Activated T-helper 17 cell treated with anti-CD3 and anti-CD28 coated beads, Interleukin-2, amount 50 U/mL, for 72 hours (primary cell): ENCODE results near the gene OR5AU1. TPM values are rescaled to one million over a fixed set of nuclear protein-coding genes. Genes with fewer than 3 reads are reported as not detected.

Experiments
- ATAC-seq: fragments of 150-1000 bp; cut with Tn5 transposase; replicated peaks from 2 replicates; pipeline ENCODE4 v1.10.0; 2021; ENCODE audit warnings: mild to moderate bottlenecking, moderate library complexity
- H3K27ac Mint-ChIP-seq: one replicate; pipeline ENCODE4 v1.8.0; 2022; ENCODE audit warnings: mixed read lengths
- H3K27me3 Mint-ChIP-seq: one replicate; pipeline ENCODE4 v1.8.0; 2022; ENCODE audit warnings: mixed read lengths
- H3K36me3 Mint-ChIP-seq: one replicate; pipeline ENCODE4 v1.8.0; 2022; ENCODE audit warnings: low read depth, mild to moderate bottlenecking, mixed read lengths
- H3K4me1 Mint-ChIP-seq: one replicate; pipeline ENCODE4 v1.8.0; 2022; ENCODE audit warnings: mixed read lengths
- H3K4me3 Mint-ChIP-seq: one replicate; pipeline ENCODE4 v1.8.0; 2022; ENCODE audit warnings: mild to moderate bottlenecking, mixed read lengths
- H3K9me3 Mint-ChIP-seq: one replicate; pipeline ENCODE4 v1.8.0; 2022; ENCODE audit warnings: mixed read lengths
- total RNA-seq, 2 donors: library from RNA; stranded (reverse); gene quantifications; one replicate each; pipeline ENCODE4 v1.2.3, GENCODE V29; 2022

Gene OR5AU1
- total RNA-seq, 2 donors from 2014 or later, result not detected

DNA sequence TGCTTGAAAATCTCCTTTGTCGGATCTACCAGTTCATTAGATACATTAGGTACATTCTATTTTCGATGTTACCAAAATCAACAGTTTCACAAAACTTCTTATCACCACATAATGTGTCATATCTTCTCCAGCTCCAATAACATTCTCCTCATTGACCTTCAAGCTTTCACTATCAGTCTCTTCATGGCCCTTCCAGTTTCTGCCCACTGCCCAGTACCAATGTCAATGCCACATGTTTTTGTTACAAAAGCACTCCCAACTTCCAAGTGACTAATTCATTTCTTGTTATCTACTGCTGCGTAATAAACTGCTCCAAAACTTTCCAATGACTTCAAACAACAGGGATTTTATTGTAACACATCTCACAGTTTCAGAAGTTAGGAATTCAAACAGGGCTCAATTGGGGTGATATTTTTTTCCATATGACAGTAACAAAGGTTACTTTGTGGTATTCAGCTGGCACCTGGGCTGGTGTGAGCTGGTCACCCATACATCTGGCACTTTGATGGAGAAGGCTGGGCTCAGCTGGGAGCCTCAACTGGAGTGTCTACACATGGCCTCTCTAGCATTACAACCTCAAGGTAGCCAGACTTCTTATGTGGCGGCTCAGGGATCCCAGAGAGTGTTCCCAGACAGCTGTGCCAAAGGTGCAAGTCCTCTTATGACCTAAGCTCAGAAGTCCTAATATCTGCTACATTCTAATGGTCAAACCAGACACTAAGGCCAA, 6.1 kb downstream of the OR5AU1 start:
- H3K27ac Mint-ChIP-seq, result no peak overlapping the region
- no peak overlapping the region for H3K4me3 Mint-ChIP-seq
- H3K36me3 Mint-ChIP-seq, result no peaks in the 10 kb centered on the region
- ATAC-seq, result no peak
- peaks cover 14% of the 10 kb centered on the region for H3K9me3 Mint-ChIP-seq
- peaks cover 12% of the 10 kb centered on the region for H3K27me3 Mint-ChIP-seq
- H3K4me1 Mint-ChIP-seq, result no peaks in the 10 kb centered on the region

DNA sequence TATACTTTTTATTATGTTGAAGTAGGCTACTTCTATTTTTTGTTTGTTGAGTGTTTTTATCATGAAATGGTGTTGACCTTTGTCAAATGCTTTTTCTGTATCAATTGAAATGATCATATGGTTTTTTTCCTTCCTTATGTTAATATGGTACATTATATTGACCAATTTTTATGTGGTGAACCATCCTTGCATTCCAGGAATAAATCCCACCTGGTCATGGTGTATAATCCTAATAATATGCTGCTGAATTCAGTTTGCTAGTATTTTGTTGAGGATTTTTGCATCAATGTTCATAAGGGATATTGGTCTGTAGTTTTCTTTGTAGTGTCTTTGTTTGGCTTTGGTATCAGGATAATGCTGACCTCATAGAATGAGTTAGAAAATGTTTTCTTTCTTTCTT, 10.4 kb downstream of the OR5AU1 start:
- H3K4me1 Mint-ChIP-seq, result no peaks in the 10 kb centered on the region
- H3K9me3 Mint-ChIP-seq, result peaks cover 14% of the 10 kb centered on the region
- no peak overlapping the region for H3K27ac Mint-ChIP-seq
- no peak for ATAC-seq
- no peaks in the 10 kb centered on the region for H3K36me3 Mint-ChIP-seq
- peaks cover 15% of the 10 kb centered on the region for H3K27me3 Mint-ChIP-seq
- H3K4me3 Mint-ChIP-seq, result no peak overlapping the region

DNA sequence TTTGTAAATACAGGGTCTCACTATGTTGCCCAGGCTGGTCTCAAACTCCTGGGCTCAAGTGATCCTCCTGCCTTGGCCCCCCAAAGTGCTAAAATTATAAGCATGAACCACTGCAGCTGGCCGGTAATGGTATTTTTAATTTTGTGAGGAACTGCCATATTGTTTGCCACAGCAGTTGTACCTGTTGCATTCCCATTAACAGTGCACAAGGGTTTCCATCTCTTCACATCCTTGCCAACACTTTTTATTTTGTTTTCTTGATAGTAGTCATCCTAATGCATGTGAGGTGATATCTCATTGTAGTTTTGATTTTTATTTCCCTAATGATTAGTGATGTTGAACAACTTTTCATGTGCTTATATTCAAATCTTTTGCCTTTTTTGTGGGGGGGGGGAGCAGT, 13.5 kb downstream of the OR5AU1 start:
- H3K4me3 Mint-ChIP-seq, result no peak overlapping the region
- H3K27ac Mint-ChIP-seq, result no peak overlapping the region
- no peaks in the 10 kb centered on the region for H3K36me3 Mint-ChIP-seq
- peaks cover 14% of the 10 kb centered on the region for H3K9me3 Mint-ChIP-seq
- no peaks in the 10 kb centered on the region for H3K4me1 Mint-ChIP-seq
- peaks cover 15% of the 10 kb centered on the region for H3K27me3 Mint-ChIP-seq
- ATAC-seq, result no peak

DNA sequence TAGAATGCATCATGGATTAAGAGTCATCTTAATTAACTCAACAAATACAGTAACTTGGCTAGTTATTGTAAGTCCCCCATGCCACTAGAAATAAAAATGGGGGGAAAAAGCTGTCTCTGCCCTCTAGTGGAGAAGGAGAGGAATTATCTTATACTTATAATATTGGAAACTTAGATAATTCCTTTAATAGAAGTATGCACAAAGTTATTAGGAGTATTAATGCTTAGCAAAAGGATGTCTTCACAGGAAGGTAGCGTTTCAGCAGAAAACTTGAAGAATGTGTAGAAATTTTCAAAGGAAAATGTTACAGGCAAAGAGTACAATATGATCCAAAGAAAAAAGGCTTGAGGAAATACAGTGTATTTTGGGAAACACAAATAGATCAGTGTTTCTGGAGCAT, 19.8 kb downstream of the OR5AU1 start:
- no peaks in the 10 kb centered on the region for H3K27me3 Mint-ChIP-seq
- no peaks in the 10 kb centered on the region for H3K4me1 Mint-ChIP-seq
- ATAC-seq, result no peak
- no peaks in the 10 kb centered on the region for H3K9me3 Mint-ChIP-seq
- no peak overlapping the region for H3K4me3 Mint-ChIP-seq
- H3K27ac Mint-ChIP-seq, result no peak overlapping the region
- H3K36me3 Mint-ChIP-seq, result no peaks in the 10 kb centered on the region

DNA sequence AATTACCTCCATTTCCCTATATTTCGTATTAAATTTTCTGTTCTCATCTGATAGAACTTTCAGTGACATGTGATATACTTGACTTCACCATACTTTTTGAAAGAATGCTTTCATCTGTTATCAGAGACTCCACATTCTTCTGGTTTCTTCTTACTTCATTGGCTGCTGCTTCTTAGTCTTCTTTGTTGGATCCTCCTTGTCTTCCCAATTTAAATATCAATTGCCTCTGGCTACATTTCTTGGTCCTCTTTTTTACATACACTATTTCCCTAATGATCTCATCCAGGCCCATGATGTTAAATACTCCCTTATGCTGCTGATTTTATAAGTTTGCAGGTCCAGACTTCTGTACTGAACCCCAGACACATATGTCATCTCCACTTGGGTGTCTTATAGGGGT, 22.0 kb downstream of the OR5AU1 start:
- Mint-ChIP-seq H3K4me3 (no peak overlapping the region), H3K27me3 (no peaks in the 10 kb centered on the region), H3K36me3 (no peaks in the 10 kb centered on the region), H3K4me1 (no peaks in the 10 kb centered on the region), H3K27ac (no peak overlapping the region), H3K9me3 (no peaks in the 10 kb centered on the region)
- ATAC-seq, result no peak

DNA sequence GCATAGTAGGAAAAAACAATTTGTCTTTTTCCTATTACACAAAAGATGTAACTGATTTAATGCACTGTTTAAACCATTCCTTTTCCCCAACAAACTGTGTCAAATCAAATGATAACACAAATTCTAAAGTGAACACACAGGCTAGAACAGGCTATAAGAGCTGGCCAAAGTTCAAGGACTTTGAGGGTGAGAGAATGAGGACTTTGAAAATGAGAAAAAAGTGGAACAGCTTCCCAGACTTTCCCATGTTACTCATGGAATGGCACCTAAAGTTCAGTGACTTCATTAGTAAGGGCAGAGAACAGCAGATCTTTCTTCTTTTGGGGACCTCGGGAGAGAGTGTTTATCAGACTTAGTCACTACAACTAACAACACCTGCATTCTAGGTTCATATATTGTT, 32.4 kb downstream of the OR5AU1 start:
- H3K9me3 Mint-ChIP-seq, result no peaks in the 10 kb centered on the region
- no peak overlapping the region for H3K27ac Mint-ChIP-seq
- no peak for ATAC-seq
- H3K4me3 Mint-ChIP-seq, result no peak overlapping the region
- no peaks in the 10 kb centered on the region for H3K36me3 Mint-ChIP-seq
- peaks cover 18% of the 10 kb centered on the region for H3K27me3 Mint-ChIP-seq
- H3K4me1 Mint-ChIP-seq, result no peaks in the 10 kb centered on the region

DNA sequence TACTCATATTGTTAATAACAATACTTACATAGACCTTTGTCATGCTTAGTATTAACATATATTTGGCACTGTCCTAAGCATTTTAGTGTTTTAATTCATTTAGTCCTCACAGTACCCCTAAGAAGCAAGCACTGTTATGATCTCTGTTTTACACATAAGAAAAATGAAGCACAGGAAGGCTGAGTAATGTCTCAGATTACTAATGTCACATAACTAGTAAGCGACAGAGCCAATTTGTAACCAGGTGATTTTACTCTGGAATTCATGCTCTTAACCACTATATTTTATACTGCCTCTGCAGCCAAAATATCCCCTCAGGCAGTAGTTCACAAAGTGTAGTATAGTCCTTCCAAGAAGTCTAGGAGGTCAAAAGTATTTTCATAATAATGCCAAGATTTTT, 34.7 kb downstream of the OR5AU1 start:
- ATAC-seq, result peak; percentile 46
- peaks cover 18% of the 10 kb centered on the region for H3K27me3 Mint-ChIP-seq
- H3K36me3 Mint-ChIP-seq, result no peaks in the 10 kb centered on the region
- H3K9me3 Mint-ChIP-seq, result no peaks in the 10 kb centered on the region
- no peak overlapping the region for H3K4me3 Mint-ChIP-seq
- no peak overlapping the region for H3K27ac Mint-ChIP-seq
- H3K4me1 Mint-ChIP-seq, result no peaks in the 10 kb centered on the region

DNA sequence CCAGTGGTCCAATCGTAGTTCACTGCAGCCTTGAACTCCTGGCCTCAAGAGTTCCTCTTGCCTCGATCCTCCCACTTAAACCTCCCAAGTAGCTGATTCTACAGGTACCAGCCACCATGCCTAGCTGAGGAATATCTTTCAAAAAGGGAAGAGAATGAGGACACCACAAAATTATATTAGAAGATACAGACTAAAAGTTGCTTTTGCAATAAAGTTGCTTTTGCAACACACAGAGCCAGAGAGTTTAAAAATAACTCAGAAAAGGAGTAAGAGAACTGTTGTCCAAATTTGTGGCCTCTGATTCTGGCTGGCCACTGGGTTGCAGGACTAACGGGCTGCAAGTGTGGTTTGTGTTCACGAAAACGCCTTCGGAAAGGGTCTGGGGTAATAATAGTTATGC, 35.2 kb downstream of the OR5AU1 start:
- H3K27ac Mint-ChIP-seq, result no peak overlapping the region
- ATAC-seq, result no peak
- H3K27me3 Mint-ChIP-seq, result peaks cover 18% of the 10 kb centered on the region
- no peak overlapping the region for H3K4me3 Mint-ChIP-seq
- no peaks in the 10 kb centered on the region for H3K36me3 Mint-ChIP-seq
- H3K9me3 Mint-ChIP-seq, result no peaks in the 10 kb centered on the region
- no peaks in the 10 kb centered on the region for H3K4me1 Mint-ChIP-seq

DNA sequence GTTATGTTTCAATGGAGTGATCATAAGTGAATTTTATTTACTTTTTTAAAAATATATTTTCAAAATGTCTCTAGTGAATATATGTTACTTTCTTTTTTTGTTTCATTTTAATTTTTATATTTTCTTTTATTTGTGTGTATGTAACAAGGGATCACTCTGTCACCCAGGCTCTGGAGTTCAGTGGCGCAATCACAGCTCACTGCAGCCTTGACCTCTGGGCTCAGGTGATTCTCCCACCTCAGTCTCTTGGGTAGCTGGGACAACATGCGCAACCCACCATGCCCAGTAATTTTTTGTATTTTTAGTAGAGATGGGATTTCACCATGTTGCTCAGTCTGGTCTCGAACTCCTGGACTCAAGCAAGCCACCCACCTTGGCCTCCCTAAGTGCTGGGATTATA, 36.9 kb downstream of the OR5AU1 start:
- no peaks in the 10 kb centered on the region for H3K4me1 Mint-ChIP-seq
- ATAC-seq, result no peak
- no peak overlapping the region for H3K4me3 Mint-ChIP-seq
- H3K27me3 Mint-ChIP-seq, result peaks cover 10% of the 10 kb centered on the region
- H3K9me3 Mint-ChIP-seq, result no peaks in the 10 kb centered on the region
- H3K36me3 Mint-ChIP-seq, result no peaks in the 10 kb centered on the region
- H3K27ac Mint-ChIP-seq, result no peak overlapping the region

DNA sequence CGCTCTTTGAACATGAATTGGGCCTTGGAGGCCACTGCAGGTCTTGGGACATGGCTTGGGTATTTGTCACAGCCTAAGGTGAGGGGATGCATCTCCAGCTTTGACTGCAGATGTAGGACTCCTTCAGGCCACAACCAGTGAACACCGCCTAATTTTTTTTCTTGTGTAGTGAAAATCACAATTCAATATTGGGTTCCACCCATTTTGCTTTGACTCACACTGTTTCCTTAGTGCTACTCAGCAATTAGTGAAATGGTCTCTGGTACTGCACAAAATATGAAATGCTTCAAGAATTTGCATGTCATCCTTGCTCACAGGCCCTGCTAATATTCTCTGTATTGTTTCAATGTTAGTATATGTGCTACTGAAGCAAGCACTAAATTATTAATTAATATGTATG, 42.5 kb downstream of the OR5AU1 start:
- no peaks in the 10 kb centered on the region for H3K36me3 Mint-ChIP-seq
- no peak overlapping the region for H3K27ac Mint-ChIP-seq
- no peak for ATAC-seq
- H3K4me3 Mint-ChIP-seq, result no peak overlapping the region
- H3K4me1 Mint-ChIP-seq, result peaks cover 5% of the 10 kb centered on the region
- H3K27me3 Mint-ChIP-seq, result no peaks in the 10 kb centered on the region
- no peaks in the 10 kb centered on the region for H3K9me3 Mint-ChIP-seq

DNA sequence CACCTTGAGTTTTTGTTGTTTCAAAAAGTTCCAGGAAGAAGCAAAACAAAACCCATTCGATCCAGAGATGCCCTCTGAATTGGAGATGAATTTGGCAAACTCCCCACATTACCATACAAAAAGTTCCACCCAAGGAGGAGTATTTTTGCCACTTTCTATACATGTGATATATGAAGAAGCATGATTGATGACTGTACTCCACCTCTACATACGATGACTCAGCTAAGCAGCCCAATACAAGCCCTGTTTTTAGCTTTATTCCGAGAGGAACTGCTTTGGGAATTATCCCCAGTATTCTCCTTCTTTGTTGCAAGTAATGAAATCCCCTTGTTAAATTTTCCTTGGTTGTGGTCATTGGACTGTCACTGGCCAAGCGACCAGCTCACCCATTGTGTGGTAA, 43.6 kb downstream of the OR5AU1 start:
- Mint-ChIP-seq H3K4me1 (peaks cover 5% of the 10 kb centered on the region), H3K4me3 (no peak overlapping the region), H3K36me3 (no peaks in the 10 kb centered on the region), H3K9me3 (no peaks in the 10 kb centered on the region), H3K27ac (no peak overlapping the region), H3K27me3 (no peaks in the 10 kb centered on the region)
- no peak for ATAC-seq

DNA sequence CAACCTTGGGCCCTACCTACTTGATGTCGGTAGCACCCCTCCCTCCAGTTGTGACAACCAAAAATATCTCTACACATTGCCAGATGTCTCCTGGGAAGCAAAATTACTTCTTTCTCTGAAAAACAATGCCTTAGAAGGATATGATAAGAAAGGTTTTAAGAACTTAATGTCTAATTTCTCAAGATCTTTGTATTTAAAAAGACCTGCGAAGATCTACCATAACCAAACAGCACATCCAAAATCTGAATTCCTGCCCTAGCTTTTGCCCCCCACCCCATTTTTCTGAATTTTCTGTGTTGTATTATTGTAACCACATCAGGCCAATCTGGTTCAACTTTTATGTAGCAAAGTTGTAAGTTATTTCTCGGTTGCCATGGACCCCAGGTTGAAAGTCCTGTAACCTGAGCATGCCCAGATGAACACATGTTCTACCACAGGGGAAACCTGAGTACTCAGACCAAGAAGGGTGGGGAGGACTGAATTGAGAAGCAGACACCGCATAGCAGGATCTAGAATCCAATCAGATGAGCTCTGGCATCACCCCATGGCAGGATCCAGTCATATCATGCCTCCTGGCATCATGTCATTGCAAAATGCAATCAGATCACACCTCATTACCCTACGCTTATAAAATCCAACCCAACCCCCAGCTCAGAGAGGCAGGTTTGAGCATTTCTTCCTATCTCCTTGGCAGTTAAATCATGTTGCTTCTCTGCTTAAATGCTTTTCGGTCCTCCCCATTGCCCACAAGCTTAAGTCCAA, 46.3 kb downstream of the OR5AU1 start:
- H3K4me3 Mint-ChIP-seq, result peak overlapping the region; percentile 56
- H3K27me3 Mint-ChIP-seq, result no peaks in the 10 kb centered on the region
- no peaks in the 10 kb centered on the region for H3K9me3 Mint-ChIP-seq
- peaks cover 14% of the 10 kb centered on the region for H3K4me1 Mint-ChIP-seq
- no peaks in the 10 kb centered on the region for H3K36me3 Mint-ChIP-seq
- ATAC-seq, result peak; percentile 93
- peak overlapping the region; percentile 71 for H3K27ac Mint-ChIP-seq

DNA sequence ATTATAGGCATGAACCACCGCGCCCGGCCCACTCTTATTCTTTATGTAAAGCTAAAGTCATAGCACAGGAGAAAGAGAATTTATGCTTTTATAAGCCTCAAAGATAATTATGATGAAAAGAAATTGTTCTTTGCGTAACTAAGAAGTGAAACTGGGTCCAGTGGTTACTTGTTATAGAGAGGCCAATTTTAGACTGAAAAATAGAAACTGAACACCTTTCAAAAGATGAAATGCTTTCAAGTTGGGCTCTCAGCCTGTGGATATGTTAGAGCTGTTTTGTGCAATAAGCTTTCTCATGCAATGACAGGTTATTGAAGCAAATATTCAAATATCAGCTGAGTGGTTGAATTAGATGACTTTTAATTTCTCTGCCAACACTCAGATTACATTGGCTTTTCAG, 47.1 kb downstream of the OR5AU1 start:
- H3K9me3 Mint-ChIP-seq, result no peaks in the 10 kb centered on the region
- H3K4me3 Mint-ChIP-seq, result no peak overlapping the region
- no peak for ATAC-seq
- H3K27me3 Mint-ChIP-seq, result no peaks in the 10 kb centered on the region
- no peaks in the 10 kb centered on the region for H3K36me3 Mint-ChIP-seq
- peak overlapping the region; percentile 71 for H3K27ac Mint-ChIP-seq
- H3K4me1 Mint-ChIP-seq, result peaks cover 17% of the 10 kb centered on the region

DNA sequence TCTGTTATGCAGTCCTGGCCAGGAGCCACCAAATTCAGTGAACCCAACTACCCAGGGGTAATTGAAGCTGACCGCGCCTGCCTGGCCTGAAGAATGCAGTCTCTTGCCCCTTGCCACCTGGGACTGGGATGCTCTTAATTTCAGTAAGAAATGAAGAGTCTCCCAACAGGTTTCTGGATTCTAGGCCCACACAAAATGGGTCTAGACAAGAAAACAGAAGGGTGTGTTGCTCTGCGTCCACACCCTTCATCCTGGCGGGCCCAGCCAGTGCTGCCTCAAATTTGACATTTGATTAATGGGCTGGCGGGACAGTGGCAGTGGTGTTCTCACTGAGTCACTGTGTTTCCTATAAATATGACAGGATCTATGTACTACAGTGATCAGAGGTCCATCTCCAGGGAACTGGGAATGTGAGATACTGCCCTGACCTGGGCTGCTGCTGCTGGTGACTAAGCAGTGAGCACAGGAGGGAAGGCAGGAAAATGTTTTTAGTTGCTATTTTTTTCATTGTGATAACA, 48.5 kb downstream of the OR5AU1 start:
- Mint-ChIP-seq H3K9me3 (no peaks in the 10 kb centered on the region), H3K4me1 (peaks cover 27% of the 10 kb centered on the region), H3K27ac (peak overlapping the region; percentile 70), H3K4me3 (peak overlapping the region; percentile 47), H3K27me3 (no peaks in the 10 kb centered on the region), H3K36me3 (no peaks in the 10 kb centered on the region)
- ATAC-seq, result no peak
